HG03108 (cell line): Measurements from ENCODE around the gene NLRP14.

Source experiments
- ATAC-seq: cut with Tn5 transposase; IDR thresholded peaks from one replicate; pipeline ENCODE4 v1.9.1; 2021; ENCODE audit warnings: moderate library complexity; ENCODE audit not compliant: unreplicated experiment

The NLRP14 gene

DNA sequence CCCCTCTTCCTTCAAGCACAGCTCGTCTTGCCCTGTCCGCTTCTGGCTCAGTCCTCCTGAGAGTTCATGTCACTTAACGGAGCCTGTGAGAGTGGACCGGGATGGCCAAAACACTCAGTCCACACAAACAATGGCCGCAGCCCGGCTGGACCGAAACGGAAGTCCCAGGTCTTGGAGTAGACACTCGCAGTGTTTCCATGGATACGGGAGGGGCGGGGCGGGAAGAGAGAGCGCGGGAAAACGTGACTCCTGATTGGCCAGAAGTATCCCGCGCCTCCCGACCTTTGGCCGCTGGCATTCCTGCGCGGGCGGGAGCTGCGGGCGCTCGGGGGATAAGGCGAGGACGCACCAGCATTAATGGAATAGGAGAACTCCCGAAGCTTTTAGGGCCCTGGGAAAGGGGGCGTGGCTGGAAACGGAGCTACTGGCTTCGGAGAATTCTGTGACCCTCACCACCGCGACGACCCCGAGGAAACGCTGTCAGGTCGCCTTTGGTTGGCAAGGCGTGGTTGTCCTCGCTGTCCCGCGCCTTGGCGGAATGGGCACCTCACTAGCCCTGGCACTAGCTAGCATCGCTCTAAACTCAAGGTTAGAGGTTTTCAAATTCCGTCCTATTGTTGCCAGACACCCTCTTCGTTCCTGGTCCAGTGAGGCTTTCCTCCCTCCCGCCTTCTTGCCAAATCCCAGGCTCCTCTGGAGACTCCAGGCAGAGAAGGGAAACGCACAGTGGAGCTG lies at the start of gene NLRP14, which contains the start of gene ZNF214:
Gene NLRP14, plus strand, starts transcription at position 297 of the 735 bp plus-strand sequence. CDS start 18,108 bp downstream, outside the sequence.
Gene ZNF214, minus strand, starts transcription at position 164 of the 735 bp plus-strand sequence. CDS start 17,511 bp downstream, outside the sequence.
- ATAC-seq, result no peak

GRCh38 chr11:6979365-6979764 lies 40.9 kb upstream of the NLRP14 start:
- ATAC-seq, result no peak

DNA sequence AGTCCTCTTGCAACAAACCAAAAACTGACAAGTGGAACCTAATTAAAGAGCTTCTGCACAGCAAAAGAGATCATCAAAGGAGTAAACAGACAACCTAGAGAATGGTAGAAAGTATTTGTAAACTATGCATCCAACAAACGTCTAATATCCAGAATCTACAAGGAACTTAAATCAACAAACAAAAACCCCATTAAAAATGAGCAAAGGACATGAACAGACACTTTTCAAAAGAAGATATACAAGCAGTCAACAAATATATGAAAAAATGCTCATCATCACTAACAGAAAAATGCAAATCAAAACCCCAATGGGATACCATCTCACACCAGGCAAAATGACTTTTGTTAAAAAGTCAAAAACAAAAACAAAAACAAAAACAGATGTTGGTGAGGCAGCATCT lies 33.8 kb upstream of the NLRP14 start:
- no peak for ATAC-seq

DNA sequence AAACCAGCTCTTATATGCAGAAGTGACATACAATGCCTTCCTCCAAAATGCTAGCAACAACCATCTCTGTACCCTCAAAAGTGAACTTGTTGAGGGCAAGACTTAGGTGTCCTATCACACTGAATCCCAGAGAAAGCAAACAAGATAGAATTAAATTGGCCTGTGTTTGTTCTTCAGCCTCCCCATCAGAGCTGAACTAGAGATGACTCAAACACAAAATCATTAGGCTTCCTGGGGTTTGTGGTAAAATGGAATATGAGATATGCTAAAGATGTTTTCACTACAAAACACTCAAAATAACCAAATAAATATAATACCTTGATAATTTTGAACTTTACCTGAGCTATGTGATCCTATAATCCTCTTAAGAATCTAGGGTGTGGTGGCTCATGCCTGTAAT lies 31.8 kb upstream of the NLRP14 start:
- no peak for ATAC-seq

GRCh38 chr11:6991227-6991626 lies 29.1 kb upstream of the NLRP14 start:
- no peak for ATAC-seq

GRCh38 chr11:6992026-6992425 lies 28.3 kb upstream of the NLRP14 start:
- ATAC-seq, result no peak

GRCh38 chr11:6992457-6993417 lies 27.5 kb upstream of the NLRP14 start:
- ATAC-seq, result no peak

DNA sequence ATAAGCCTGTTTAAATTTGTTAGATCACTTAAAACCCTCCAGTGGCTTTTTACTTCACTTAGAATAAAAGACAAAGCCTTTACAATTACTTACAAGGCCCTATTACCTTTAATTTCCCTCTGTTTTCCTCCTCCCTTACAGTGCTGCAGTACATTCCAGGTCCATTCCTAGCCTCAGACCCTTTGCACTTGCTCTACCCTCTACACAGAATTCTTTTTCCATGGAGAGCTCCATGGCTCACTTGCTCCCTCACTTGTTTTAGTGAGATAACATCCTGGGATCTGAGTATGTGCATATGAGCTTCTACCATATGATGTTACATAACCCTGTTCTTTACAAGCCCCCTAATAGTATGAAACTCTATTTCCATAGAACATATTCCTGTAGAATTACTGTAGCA lies 24.6 kb upstream of the NLRP14 start:
- ATAC-seq, result no peak

DNA sequence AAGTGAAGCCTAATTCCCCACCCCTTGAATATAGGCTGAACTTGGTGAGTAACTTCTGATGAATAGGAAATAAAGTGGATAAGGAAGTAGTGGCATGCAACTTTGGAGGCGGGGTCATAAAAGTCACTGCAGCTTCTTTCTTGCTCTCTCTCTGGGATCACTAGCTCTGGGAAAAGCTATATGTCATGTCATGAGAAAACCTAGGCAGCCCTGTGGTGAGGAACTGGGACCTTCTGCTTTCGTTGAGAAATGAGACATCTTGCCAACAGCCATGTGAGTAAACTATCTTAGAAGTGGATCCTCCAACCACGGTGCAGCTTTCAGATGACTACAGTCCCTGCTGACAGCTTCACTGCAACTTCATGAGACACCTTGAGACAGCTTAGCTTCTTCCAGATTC lies 15.8 kb upstream of the NLRP14 start:
- no peak for ATAC-seq

- ATAC-seq, result no peak
Measured at GRCh38 chr11:7014118-7014517, 6.2 kb upstream of the NLRP14 start.

- no peak for ATAC-seq
Measured at GRCh38 chr11:7016011-7016410, 4.3 kb upstream of the NLRP14 start.

- no peak for ATAC-seq
Measured at GRCh38 chr11:7019500-7020182, 638 bp upstream of the NLRP14 start.

GRCh38 chr11:7021318-7021717 lies 1.0 kb downstream of the NLRP14 start:
- ATAC-seq, result no peak

GRCh38 chr11:7028141-7028540 lies 7.9 kb downstream of the NLRP14 start:
- ATAC-seq, result no peak

GRCh38 chr11:7030836-7031235 lies 10.6 kb downstream of the NLRP14 start:
- no peak for ATAC-seq

DNA sequence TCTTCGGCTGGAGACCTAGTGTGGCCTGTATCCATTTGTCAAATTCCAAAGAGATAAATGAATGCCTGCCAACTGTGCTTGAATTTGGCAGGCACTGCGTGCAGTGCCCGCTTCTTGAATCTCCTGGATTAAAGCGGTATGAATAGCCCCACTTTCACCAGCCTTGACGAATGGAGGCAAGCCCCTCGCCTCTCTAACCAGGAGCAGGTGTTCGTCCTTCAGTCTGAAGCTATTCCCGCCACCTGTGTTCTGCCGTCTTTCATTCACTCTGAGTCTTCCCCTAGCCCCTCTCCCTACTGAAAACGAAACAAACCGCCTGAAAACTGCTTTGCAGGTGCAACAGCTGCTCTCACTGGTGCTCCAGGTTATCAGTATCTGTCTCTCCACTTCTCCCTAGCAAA lies 11.2 kb downstream of the NLRP14 start:
- no peak for ATAC-seq

DNA sequence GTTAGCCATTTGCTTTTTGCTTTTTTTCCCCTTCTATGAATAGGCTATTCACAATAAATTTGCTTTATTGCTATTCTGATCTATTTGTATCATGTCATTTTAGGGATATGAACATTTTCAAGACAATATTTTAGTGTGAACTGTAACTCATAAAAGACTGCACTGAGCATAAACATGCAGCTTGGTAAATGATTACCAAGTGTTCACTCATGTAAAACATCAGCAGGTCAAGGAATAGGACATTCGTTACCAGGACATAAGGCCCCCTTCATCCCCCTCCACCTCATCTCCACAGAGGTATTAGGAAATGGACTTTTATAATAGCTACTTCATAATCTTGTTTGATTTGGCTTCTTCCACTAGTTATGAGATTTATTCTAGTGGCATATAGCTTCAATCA lies 12.4 kb downstream of the NLRP14 start:
- no peak for ATAC-seq

DNA sequence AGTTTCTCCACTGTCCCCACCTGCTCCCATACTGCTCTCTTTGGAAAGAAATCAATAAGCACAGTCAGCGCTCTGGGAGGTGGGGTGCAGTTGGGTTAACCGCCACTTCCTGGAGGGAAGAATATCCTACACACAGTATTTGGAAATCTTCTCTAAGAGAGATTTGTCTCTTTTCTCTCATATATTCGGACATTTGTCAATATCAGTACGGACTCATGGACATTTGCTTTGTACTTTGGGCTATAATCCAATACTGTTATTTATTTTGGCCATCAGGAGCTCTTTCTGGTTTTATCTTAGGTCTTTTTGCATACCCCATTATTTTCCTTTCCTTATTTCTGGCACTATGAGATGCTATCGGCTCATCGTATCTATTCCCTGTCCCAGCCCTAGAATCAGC lies 13.7 kb downstream of the NLRP14 start:
- ATAC-seq, result no peak

- ATAC-seq, result no peak
Measured at GRCh38 chr11:7046474-7047175, 26.3 kb downstream of the NLRP14 start.

GRCh38 chr11:7050191-7050590 lies 29.9 kb downstream of the NLRP14 start:
- no peak for ATAC-seq
